Liver (tissue), 9 donors: Measurements from ENCODE around the gene SH3GL3. TPM values are rescaled to one million over a fixed set of nuclear protein-coding genes. Genes with fewer than 3 reads are reported as not detected.

Experiments
- DNase-seq: peaks from one replicate; pipeline ENCODE4 v3.0.0-alpha.2; 2017; ENCODE audit warnings: low spot score
- H3K27ac ChIP-seq, 2 donors: one replicate each; pipeline ENCODE4 v1.7.0; 2013; ENCODE audit warnings: inconsistent platforms in 2 of 2, low read length in 2 of 2, control low read depth in 1 of 2, low read depth in 1 of 2, mild to moderate bottlenecking in 1 of 2
- H3K27me3 ChIP-seq, 4 donors: one replicate each; pipeline versions ENCODE4 v1.6.1 to v1.7.0; 2013; ENCODE audit warnings: low read length in 3 of 4, inconsistent platforms in 1 of 4, mild to moderate bottlenecking in 1 of 4, moderate library complexity in 1 of 4; ENCODE audit not compliant: control insufficient read depth in 4 of 4, insufficient read depth in 4 of 4
- H3K36me3 ChIP-seq, 4 donors: one replicate each; pipeline versions ENCODE4 v1.6.1 to v1.7.0; 2013; ENCODE audit warnings: low read length in 3 of 4, mild to moderate bottlenecking in 3 of 4, low read depth in 1 of 4, moderate library complexity in 1 of 4; ENCODE audit not compliant: control insufficient read depth in 4 of 4, insufficient read depth in 3 of 4
- H3K4me1 ChIP-seq, 4 donors: one replicate each; pipeline versions ENCODE4 v1.6.1 to v1.7.0; 2013; ENCODE audit warnings: low read length in 3 of 4, mild to moderate bottlenecking in 3 of 4, moderate library complexity in 1 of 4; ENCODE audit not compliant: control insufficient read depth in 4 of 4, insufficient read depth in 4 of 4
- H3K4me3 ChIP-seq, 3 donors: one replicate each; pipeline versions ENCODE4 v1.6.1 to v1.7.0; 2013; ENCODE audit warnings: low read length in 3 of 3, control low read depth in 1 of 3, low read depth in 1 of 3, mild to moderate bottlenecking in 1 of 3
- H3K9ac ChIP-seq, 2 donors: one replicate each; pipeline ENCODE4 v1.7.0; 2013; ENCODE audit warnings: low read length in 2 of 2, mild to moderate bottlenecking in 2 of 2, moderate library complexity in 2 of 2, control low read depth in 1 of 2, low read depth in 1 of 2
- H3K9me3 ChIP-seq, 4 donors: one replicate each; pipeline versions ENCODE4 v1.6.1 to v1.7.0; 2013; ENCODE audit warnings: low read length in 3 of 4; ENCODE audit not compliant: control insufficient read depth in 4 of 4
- EGR1 ChIP-seq, 2 donors: IDR thresholded peaks; 2 replicates each; pipeline ENCODE4 v1.6.1; 2016 to 2018; ENCODE audit warnings: antibody characterized with exemption in 2 of 2, low read depth in 2 of 2
- FOXA1 ChIP-seq: IDR thresholded peaks from 2 replicates; pipeline ENCODE4 v1.6.1; 2016; ENCODE audit warnings: antibody characterized with exemption
- FOXA2 ChIP-seq: IDR thresholded peaks from 2 replicates; pipeline ENCODE4 v1.6.1; 2016; ENCODE audit warnings: antibody characterized with exemption
- GABPA ChIP-seq, 2 donors: IDR thresholded peaks in 1 of 2; conservative IDR thresholded peaks in 1 of 2; 2 replicates each; pipeline ENCODE4 v1.6.1; 2016; ENCODE audit warnings: antibody characterized with exemption in 2 of 2, mild to moderate bottlenecking in 1 of 2, moderate library complexity in 1 of 2
- HNF4A ChIP-seq, 2 donors: conservative IDR thresholded peaks; 2 replicates each; pipeline ENCODE4 v1.6.1; 2016; ENCODE audit warnings: antibody characterized with exemption in 2 of 2, mild to moderate bottlenecking in 2 of 2
- HNF4G ChIP-seq: IDR thresholded peaks from 2 replicates; pipeline ENCODE4 v1.6.1; 2016; ENCODE audit warnings: antibody characterized with exemption
- JUND ChIP-seq, 2 donors: IDR thresholded peaks; 2 replicates each; pipeline ENCODE4 v1.6.1; 2016; ENCODE audit warnings: antibody characterized with exemption in 2 of 2
- RXRA ChIP-seq, 2 donors: IDR thresholded peaks; 2 replicates each; pipeline ENCODE4 v1.6.1; 2017 to 2018; ENCODE audit warnings: antibody characterized with exemption in 2 of 2, mild to moderate bottlenecking in 1 of 2
- SP1 ChIP-seq: IDR thresholded peaks from 2 replicates; pipeline ENCODE4 v1.6.1; 2018; ENCODE audit warnings: antibody characterized with exemption, mild to moderate bottlenecking
- YY1 ChIP-seq: IDR thresholded peaks from 2 replicates; pipeline ENCODE4 v1.6.1; 2016; ENCODE audit warnings: antibody characterized with exemption, mild to moderate bottlenecking
- WGBS: extraction: QIAGEN DNeasy Blood & Tissue Kit; methylation state at CpG from one replicate; pipeline ENCODE4 v1.1.7; 2013; 5-methylcytosine and 5-hydroxymethylcytosine counted together
- polyA plus RNA-seq, 2 donors: library from polyadenylated mRNA; stranded (reverse) in 1 of 2; unstranded in 1 of 2; fragments of 200-250 nt in 1 of 2; fragments of >200 nt in 1 of 2; fragmentation: Nextera tagmentation in 1 of 2; extraction: Ambion mirVana in 1 of 2; gene quantifications; one replicate each; pipeline versions ENCODE4 v1.2.1 to v1.2.3, GENCODE V29; 2013 to 2015
- total RNA-seq, 2 donors: library from RNA; depleted of rRNA; stranded (reverse); fragments of >200 nt; gene quantifications; one replicate each; pipeline ENCODE4 v1.2.3, GENCODE V29; 2014
- TF ChIP-seq, protein P1 (sequence below): IDR thresholded peaks from 2 replicates; pipeline ENCODE4 v1.6.1; 2016; ENCODE audit warnings: antibody characterized with exemption
- TF ChIP-seq, protein P2 (sequence below): IDR thresholded peaks from 2 replicates; pipeline ENCODE4 v1.6.1; 2016; ENCODE audit warnings: antibody characterized with exemption
- TF ChIP-seq, protein P3 (sequence below): fragments of 150-350 bp; IDR thresholded peaks from 2 replicates; pipeline ENCODE4 v1.5.1; 2017; ENCODE audit warnings: improper control_type of control experiment, low read depth, low read length; ENCODE audit not compliant: missing input control
- TF ChIP-seq, protein P4 (sequence below): IDR thresholded peaks from 2 replicates; pipeline ENCODE4 v1.6.1; 2016; ENCODE audit warnings: antibody characterized with exemption
- TF ChIP-seq, protein P5 (sequence below): IDR thresholded peaks from 2 replicates; pipeline ENCODE4 v1.6.1; 2016; ENCODE audit warnings: antibody characterized with exemption, mild to moderate bottlenecking
- donor health status: healthy.
- donor health status: healthy.
- donor health status: healthy.
- donor health status: healthy.
- donor health status: healthy.

Gene SH3GL3
- total and polyA plus RNA-seq, 4 donors, result 0.23 TPM; not detected in 3

DNA sequence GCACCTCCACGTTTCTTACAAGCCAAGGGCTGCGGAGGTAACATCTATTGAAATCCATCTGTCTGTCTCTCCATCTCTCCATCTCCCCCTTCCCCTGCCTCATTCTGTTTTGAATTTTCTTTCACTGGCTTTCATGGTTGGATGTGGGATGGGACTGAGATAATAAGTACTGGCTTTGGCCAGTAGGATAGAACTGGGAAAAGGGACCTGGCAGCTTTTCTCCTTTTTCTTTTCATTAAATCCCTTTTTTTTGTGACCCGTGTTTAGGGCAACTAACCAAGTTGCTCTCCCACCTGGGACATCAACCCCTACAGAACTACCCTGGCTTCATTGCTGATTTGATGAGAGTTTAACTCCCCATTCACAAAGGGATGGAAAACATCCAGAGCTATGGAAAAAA is 139.9 kb downstream of the SH3GL3 start:
- H3K27me3 ChIP-seq, result no peaks in the 10 kb centered on the region
- H3K36me3 ChIP-seq, result no peaks in the 10 kb centered on the region
- H3K9me3 ChIP-seq, result no peaks in the 10 kb centered on the region
- no peaks in the 10 kb centered on the region for H3K4me1 ChIP-seq
- H3K27ac ChIP-seq, result no peak overlapping the region
- no peak overlapping the region for H3K4me3 ChIP-seq
- WGBS, result 83% methylated on average over 3 of the region's 3 CpGs
- no peak for DNase-seq
- no peak overlapping the region for H3K9ac ChIP-seq
- TF ChIP-seq FOXA1, result no peak
- no peak for TF ChIP-seq RXRA (IDR thresholded peaks at IDR 0.05)
- no peak for TF ChIP-seq SP1
- TF ChIP-seq YY1, result no peak
- no peak for TF ChIP-seq HNF4G
- no peak for TF ChIP-seq EGR1 (IDR thresholded peaks at IDR 0.05; ENCODE audit: low read depth in 2 of 2)
- no peak for TF ChIP-seq FOXA2
- no peak for TF ChIP-seq GABPA (IDR thresholded peaks at IDR 0.05 in 1 of 2, conservative IDR thresholded peaks at IDR 0.05 in 1 of 2)

DNA sequence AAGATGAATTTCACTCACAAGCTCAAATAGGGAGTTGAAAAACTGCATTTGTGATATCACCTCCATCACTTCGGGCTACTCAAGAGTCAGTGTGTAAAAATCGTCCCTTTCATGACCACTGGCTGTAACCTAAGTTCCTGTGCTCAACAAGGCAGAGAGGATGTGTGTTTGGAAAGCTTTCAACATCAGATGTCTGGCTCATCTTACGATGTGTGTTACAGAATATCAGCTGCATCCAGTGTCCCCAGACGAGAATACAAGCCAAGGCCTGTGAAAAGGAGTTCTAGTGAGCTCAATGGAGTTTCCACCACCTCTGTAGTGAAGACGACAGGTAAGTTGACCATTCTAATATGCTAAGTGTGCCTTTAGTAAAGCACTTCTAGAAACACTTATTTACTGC is 141.3 kb downstream of the SH3GL3 start:
- TF ChIP-seq, protein P1, sequence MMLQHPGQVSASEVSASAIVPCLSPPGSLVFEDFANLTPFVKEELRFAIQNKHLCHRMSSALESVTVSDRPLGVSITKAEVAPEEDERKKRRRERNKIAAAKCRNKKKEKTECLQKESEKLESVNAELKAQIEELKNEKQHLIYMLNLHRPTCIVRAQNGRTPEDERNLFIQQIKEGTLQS, result no peak
- TF ChIP-seq FOXA2, result no peak
- Histone ChIP-seq H3K9me3 (no peaks in the 10 kb centered on the region), H3K36me3 (no peaks in the 10 kb centered on the region), H3K4me1 (no peaks in the 10 kb centered on the region), H3K9ac (no peak overlapping the region), H3K27ac (no peak overlapping the region), H3K27me3 (no peaks in the 10 kb centered on the region), H3K4me3 (no peak overlapping the region)
- DNase-seq, result no peak
- 87% methylated on average over 5 of the region's 5 CpGs for WGBS

DNA sequence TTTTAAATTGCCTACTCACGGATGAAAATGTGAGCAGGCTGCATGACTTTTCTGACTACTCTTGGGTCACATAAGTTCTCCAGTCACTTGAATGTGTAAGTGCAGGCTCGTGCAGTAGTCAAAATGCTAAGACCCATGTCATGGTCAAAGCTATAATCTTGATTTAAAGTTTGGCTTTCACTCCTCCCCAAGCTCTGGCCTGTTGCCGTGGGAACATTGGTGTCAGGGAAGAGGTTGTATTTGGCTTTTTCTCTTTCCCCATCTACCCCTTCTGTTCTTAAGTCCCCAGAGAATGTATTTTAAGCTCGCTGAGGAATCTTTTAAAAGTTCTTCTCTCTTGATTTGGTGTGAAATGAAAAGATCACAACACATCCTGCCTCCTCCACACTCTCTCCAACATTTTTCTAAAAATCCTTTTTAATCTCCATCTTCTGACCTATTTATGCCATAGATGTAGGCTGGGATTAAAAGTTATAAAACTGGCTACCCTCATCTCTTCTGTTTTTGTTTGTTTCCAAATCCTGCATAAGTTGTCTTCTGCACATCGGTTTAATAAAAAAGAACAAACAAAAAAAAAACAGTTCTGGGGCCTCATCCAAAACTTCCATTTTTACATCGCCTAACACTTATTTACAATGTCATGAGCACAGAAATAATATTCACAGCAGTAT is 145.4 kb downstream of the SH3GL3 start:
- DNase-seq, result no peak
- Histone ChIP-seq H3K27me3 (no peaks in the 10 kb centered on the region), H3K27ac (no peak overlapping the region), H3K4me1 (no peaks in the 10 kb centered on the region), H3K9ac (no peak overlapping the region), H3K4me3 (no peak overlapping the region), H3K36me3 (no peaks in the 10 kb centered on the region), H3K9me3 (no peaks in the 10 kb centered on the region)
- 80% methylated on average over 6 of the region's 6 CpGs for WGBS
- TF ChIP-seq GABPA (IDR thresholded peaks at IDR 0.05 in 1 of 2, conservative IDR thresholded peaks at IDR 0.05 in 1 of 2), result no peak
- TF ChIP-seq HNF4G, result no peak
- TF ChIP-seq, protein P2, sequence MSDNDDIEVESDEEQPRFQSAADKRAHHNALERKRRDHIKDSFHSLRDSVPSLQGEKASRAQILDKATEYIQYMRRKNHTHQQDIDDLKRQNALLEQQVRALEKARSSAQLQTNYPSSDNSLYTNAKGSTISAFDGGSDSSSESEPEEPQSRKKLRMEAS, result no peak
- TF ChIP-seq, protein P3, sequence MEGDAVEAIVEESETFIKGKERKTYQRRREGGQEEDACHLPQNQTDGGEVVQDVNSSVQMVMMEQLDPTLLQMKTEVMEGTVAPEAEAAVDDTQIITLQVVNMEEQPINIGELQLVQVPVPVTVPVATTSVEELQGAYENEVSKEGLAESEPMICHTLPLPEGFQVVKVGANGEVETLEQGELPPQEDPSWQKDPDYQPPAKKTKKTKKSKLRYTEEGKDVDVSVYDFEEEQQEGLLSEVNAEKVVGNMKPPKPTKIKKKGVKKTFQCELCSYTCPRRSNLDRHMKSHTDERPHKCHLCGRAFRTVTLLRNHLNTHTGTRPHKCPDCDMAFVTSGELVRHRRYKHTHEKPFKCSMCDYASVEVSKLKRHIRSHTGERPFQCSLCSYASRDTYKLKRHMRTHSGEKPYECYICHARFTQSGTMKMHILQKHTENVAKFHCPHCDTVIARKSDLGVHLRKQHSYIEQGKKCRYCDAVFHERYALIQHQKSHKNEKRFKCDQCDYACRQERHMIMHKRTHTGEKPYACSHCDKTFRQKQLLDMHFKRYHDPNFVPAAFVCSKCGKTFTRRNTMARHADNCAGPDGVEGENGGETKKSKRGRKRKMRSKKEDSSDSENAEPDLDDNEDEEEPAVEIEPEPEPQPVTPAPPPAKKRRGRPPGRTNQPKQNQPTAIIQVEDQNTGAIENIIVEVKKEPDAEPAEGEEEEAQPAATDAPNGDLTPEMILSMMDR, result no peak
- no peak for TF ChIP-seq SP1
- TF ChIP-seq FOXA2, result no peak
- TF ChIP-seq, protein P4, sequence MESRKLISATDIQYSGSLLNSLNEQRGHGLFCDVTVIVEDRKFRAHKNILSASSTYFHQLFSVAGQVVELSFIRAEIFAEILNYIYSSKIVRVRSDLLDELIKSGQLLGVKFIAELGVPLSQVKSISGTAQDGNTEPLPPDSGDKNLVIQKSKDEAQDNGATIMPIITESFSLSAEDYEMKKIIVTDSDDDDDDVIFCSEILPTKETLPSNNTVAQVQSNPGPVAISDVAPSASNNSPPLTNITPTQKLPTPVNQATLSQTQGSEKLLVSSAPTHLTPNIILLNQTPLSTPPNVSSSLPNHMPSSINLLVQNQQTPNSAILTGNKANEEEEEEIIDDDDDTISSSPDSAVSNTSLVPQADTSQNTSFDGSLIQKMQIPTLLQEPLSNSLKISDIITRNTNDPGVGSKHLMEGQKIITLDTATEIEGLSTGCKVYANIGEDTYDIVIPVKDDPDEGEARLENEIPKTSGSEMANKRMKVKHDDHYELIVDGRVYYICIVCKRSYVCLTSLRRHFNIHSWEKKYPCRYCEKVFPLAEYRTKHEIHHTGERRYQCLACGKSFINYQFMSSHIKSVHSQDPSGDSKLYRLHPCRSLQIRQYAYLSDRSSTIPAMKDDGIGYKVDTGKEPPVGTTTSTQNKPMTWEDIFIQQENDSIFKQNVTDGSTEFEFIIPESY, result no peak
- no peak for TF ChIP-seq JUND (IDR thresholded peaks at IDR 0.05)
- TF ChIP-seq EGR1 (IDR thresholded peaks at IDR 0.05; ENCODE audit: low read depth in 2 of 2), result no peak
- TF ChIP-seq, protein P5, sequence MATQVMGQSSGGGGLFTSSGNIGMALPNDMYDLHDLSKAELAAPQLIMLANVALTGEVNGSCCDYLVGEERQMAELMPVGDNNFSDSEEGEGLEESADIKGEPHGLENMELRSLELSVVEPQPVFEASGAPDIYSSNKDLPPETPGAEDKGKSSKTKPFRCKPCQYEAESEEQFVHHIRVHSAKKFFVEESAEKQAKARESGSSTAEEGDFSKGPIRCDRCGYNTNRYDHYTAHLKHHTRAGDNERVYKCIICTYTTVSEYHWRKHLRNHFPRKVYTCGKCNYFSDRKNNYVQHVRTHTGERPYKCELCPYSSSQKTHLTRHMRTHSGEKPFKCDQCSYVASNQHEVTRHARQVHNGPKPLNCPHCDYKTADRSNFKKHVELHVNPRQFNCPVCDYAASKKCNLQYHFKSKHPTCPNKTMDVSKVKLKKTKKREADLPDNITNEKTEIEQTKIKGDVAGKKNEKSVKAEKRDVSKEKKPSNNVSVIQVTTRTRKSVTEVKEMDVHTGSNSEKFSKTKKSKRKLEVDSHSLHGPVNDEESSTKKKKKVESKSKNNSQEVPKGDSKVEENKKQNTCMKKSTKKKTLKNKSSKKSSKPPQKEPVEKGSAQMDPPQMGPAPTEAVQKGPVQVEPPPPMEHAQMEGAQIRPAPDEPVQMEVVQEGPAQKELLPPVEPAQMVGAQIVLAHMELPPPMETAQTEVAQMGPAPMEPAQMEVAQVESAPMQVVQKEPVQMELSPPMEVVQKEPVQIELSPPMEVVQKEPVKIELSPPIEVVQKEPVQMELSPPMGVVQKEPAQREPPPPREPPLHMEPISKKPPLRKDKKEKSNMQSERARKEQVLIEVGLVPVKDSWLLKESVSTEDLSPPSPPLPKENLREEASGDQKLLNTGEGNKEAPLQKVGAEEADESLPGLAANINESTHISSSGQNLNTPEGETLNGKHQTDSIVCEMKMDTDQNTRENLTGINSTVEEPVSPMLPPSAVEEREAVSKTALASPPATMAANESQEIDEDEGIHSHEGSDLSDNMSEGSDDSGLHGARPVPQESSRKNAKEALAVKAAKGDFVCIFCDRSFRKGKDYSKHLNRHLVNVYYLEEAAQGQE, result no peak
- TF ChIP-seq HNF4A (conservative IDR thresholded peaks at IDR 0.05), result no peak
- TF ChIP-seq FOXA1, result no peak
